Skeletal muscle tissue (tissue), 4 donors: ENCODE results near the gene OR51I2. TPM values are rescaled to one million over a fixed set of nuclear protein-coding genes. Genes with fewer than 3 reads are reported as not detected.

Experiments used
- H3K27ac ChIP-seq: one replicate; pipeline ENCODE4 v1.7.0; 2013; ENCODE audit warnings: mild to moderate bottlenecking, low read depth, low read length, inconsistent platforms
- H3K27me3 ChIP-seq, 3 donors: one replicate each; pipeline ENCODE4 v1.7.0; 2013; ENCODE audit warnings: low read length in 3 of 3; ENCODE audit not compliant: control insufficient read depth in 3 of 3, insufficient read depth in 3 of 3
- H3K36me3 ChIP-seq, 3 donors: one replicate each; pipeline ENCODE4 v1.7.0; 2013; ENCODE audit warnings: low read length in 3 of 3; ENCODE audit not compliant: control insufficient read depth in 3 of 3, insufficient read depth in 3 of 3
- H3K4me1 ChIP-seq, 3 donors: one replicate each; pipeline ENCODE4 v1.7.0; 2013; ENCODE audit warnings: low read length in 3 of 3, mild to moderate bottlenecking in 3 of 3; ENCODE audit not compliant: control insufficient read depth in 3 of 3, insufficient read depth in 3 of 3
- H3K4me3 ChIP-seq, 3 donors: one replicate each; pipeline ENCODE4 v1.7.0; 2013; ENCODE audit warnings: low read length in 3 of 3
- H3K9ac ChIP-seq, 3 donors: one replicate each; pipeline ENCODE4 v1.7.0; 2013; ENCODE audit warnings: low read length in 3 of 3, mild to moderate bottlenecking in 3 of 3, moderate library complexity in 2 of 3, low read depth in 1 of 3
- H3K9me3 ChIP-seq, 3 donors: one replicate each; pipeline ENCODE4 v1.7.0; 2013; ENCODE audit warnings: low read length in 3 of 3; ENCODE audit not compliant: control insufficient read depth in 3 of 3
- total RNA-seq: library from RNA; depleted of rRNA; stranded (reverse); fragments of >200 nt; gene quantifications from one replicate; pipeline ENCODE4 v1.2.3, GENCODE V29; 2014
- donor health status: Osteomylitis.

The OR51I2 gene
- total RNA-seq, 1 donor from 2014 or later = not detected

GRCh38 chr11:5505363-5506048 is 56.4 kb downstream of the OR51I2 start:
- H3K9ac ChIP-seq = no peak overlapping the region

More at GRCh38 chr11:5505363-5506048, 56.4 kb downstream of the OR51I2 start:
- H3K27ac ChIP-seq = no peak overlapping the region
- H3K27me3 ChIP-seq = no peaks in the 10 kb centered on the region
- H3K4me3 ChIP-seq = no peak overlapping the region
- no peaks in the 10 kb centered on the region for H3K36me3 ChIP-seq
- no peaks in the 10 kb centered on the region for H3K9me3 ChIP-seq
- no peaks in the 10 kb centered on the region for H3K4me1 ChIP-seq

Other genes with a start within 250 kb of the OR51I2 start
- gene OR51V1, start 248.6 kb upstream of the OR51I2 start, total RNA-seq = not detected
- gene HBB, start 222.3 kb upstream of the OR51I2 start, total RNA-seq = 3,814 TPM
- not detected for gene HBD, start 214.8 kb upstream of the OR51I2 start, total RNA-seq
- 24.5 TPM for gene HBG1, start 199.5 kb upstream of the OR51I2 start, total RNA-seq
- 17,934 TPM for gene HBG2, start 194.5 kb upstream of the OR51I2 start, total RNA-seq
- gene HBE1, start 179.4 kb upstream of the OR51I2 start, total RNA-seq = 84.0 TPM
- gene OR51B4, start 147.4 kb upstream of the OR51I2 start, total RNA-seq = 0.52 TPM
- not detected for gene OR51B2, start 125.0 kb upstream of the OR51I2 start, total RNA-seq
- 0.52 TPM for gene OR51B5, start 105.8 kb upstream of the OR51I2 start, total RNA-seq
- not detected for gene OR51B6, start 97.8 kb upstream of the OR51I2 start, total RNA-seq
- gene OR51M1, start 65.5 kb upstream of the OR51I2 start, total RNA-seq = not detected
- gene OR51Q1, start 27.2 kb upstream of the OR51I2 start, total RNA-seq = not detected
- 0.52 TPM for gene OR51I1, start 7.8 kb upstream of the OR51I2 start, total RNA-seq
- not detected for gene OR52D1, start 39.4 kb downstream of the OR51I2 start, total RNA-seq
- gene UBQLN3, start 60.6 kb downstream of the OR51I2 start, total RNA-seq = 0.52 TPM
- under 0.01 TPM for gene UBQLNL, start 67.4 kb downstream of the OR51I2 start, total RNA-seq
- 0.52 TPM for gene OR52H1, start 99.2 kb downstream of the OR51I2 start, total RNA-seq
- not detected for gene OR52B6, start 131.6 kb downstream of the OR51I2 start, total RNA-seq
- gene TRIM6, start 147.3 kb downstream of the OR51I2 start, total RNA-seq = 1.6 TPM
- 6.8 TPM for gene TRIM34, start 175.7 kb downstream of the OR51I2 start, total RNA-seq
- gene TRIM5, start 235.8 kb downstream of the OR51I2 start, total RNA-seq = 12.5 TPM
- 13.0 TPM for gene TRIM22, start 240.5 kb downstream of the OR51I2 start, total RNA-seq